ENCODE data around the gene CEP55. TPM values are rescaled to one million over a fixed set of nuclear protein-coding genes. Genes with fewer than 3 reads are reported as not detected.

The CEP55 gene
- total and polyA plus RNA-seq, 10 of the 15 experiments (the other 5 are each of a cell fraction or from before 2014, with no cell fraction given), result 14.6 to 83.6 (median 52.0) TPM

- CTCF ChIA-PET, result interaction anchor here (1.3 to 1.7 kb wide), 3 partner anchors 30 to 103 kb away, joined by 3 to 7 read pairs (median 6); no protein-coding TSS in a partner anchor
- Histone ChIP-seq H3K79me2 (ENCODE audit: control insufficient read depth, insufficient read depth, low read length) (no peaks in the 10 kb centered on the region), H3K27me3 (replicated peaks in 1 of 2; ENCODE audit: control insufficient read depth in 2 of 2, insufficient read depth in 2 of 2, low read length in 1 of 2) (peaks cover 0 to 5% of the 10 kb centered on the region in 2 experiments), H3K9me3 (replicated peaks; ENCODE audit: control insufficient read depth, insufficient read depth, low read length) (no peaks in the 10 kb centered on the region), H4K20me1 (ENCODE audit: control insufficient read depth, insufficient read depth) (no peaks in the 10 kb centered on the region), H3K27ac (ENCODE audit: control insufficient read depth, insufficient read depth) (no peak overlapping the region), H3K4me1 (ENCODE audit: control insufficient read depth, insufficient read depth, low read length) (peaks cover 9% of the 10 kb centered on the region), H3K36me3 (ENCODE audit: control insufficient read depth in 2 of 2, insufficient read depth in 2 of 2, low read length in 1 of 2) (no peaks in the 10 kb centered on the region), H3K4me3 (no peak overlapping the region), H3K9ac (ENCODE audit: control insufficient read depth, insufficient read depth, low read length) (no peak overlapping the region), H2AFZ (ENCODE audit: control insufficient read depth, low read depth, low read length) (no peak overlapping the region), H3K4me2 (ENCODE audit: control insufficient read depth, insufficient read depth) (no peak overlapping the region)
- WGBS (ENCODE audit: insufficient coverage, insufficient replicate concordance, low lambda C conversion rate, missing lambda C conversion rate), result 52% methylated on average over 6 of the region's 6 CpGs
- no TSS peak for BruUV-seq (replicated peaks)
- intact Hi-C loops (cut with micrococcal nuclease; ENCODE audit: unreplicated experiment) (no loop called here), in situ Hi-C loops (cut with MboI) (no loop called here)
- DNase-seq (ENCODE audit: low read depth, low spot score) (no peak), ATAC-seq (no peak), FAIRE-seq (no peak)
- SMC1A ChIA-PET (ENCODE audit: uncharacterized antibody, unreplicated experiment), result no interaction called here
- RAD21 ChIA-PET (ENCODE audit: unreplicated experiment), result no interaction called here
- TF ChIP-seq CHD1 (IDR thresholded peaks at IDR 0.05; ENCODE audit: low read depth, low read length) (no peak), STAT1 (conservative IDR thresholded peaks at IDR 0.05) (no peak), JUNB (IDR thresholded peaks at IDR 0.05) (no peak), FOXM1 (IDR thresholded peaks at IDR 0.05; ENCODE audit: low read depth, low read length) (no peak), POU2F2 (IDR thresholded peaks at IDR 0.05; ENCODE audit: borderline replicate concordance, low read depth, low read length) (no peak), ETV6 (conservative IDR thresholded peaks at IDR 0.05 in 1 of 2, IDR thresholded peaks at IDR 0.05 in 1 of 2; ENCODE audit: borderline replicate concordance in 1 of 2, low read depth in 1 of 2) (no peak), HDAC2 (IDR thresholded peaks at IDR 0.05) (no peak), CREB1 (IDR thresholded peaks at IDR 0.05; ENCODE audit: low read depth) (no peak), EZH2 (IDR thresholded peaks at IDR 0.05; ENCODE audit: borderline replicate concordance, control insufficient read depth, low read depth, low read length) (no peak), EED (IDR thresholded peaks at IDR 0.05; ENCODE audit: low read depth) (no peak)
- POLR2A ChIA-PET, result interaction anchor here (0.7 kb wide), 1 partner anchor 9 kb away, joined by 3 read pairs; no protein-coding TSS in a partner anchor
Measured at GRCh38 chr10:93478873-93479272, 17.5 kb upstream of the CEP55 start.

Measured in GM12878 (cell line).